Measurements from ENCODE around the gene TLCD3B.
"Not testable (repeated sequence)": the region's sequence is repeated elsewhere in the genome, so short reads cannot be mapped to it uniquely, and the experiment has no call there.

Gene TLCD3B

DNA sequence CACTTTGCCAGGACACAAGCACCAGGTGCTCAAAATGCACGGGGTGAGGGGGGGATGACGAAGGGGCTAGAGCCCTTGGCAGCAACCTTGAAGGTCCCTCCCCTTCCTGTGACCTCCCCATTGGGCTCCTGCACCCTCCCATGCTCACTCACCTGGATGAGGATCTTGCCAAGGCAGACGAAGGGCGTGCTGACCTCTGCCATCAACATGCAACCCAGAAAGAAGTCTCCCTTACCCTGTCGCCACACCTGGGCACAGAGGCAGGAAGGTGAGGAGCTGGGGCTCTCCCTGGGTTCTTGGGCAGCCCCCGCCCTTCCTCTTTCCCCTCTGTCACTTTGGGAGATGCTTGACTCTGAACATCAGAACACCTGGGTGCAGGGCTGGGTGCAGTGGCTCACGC is 5.5 kb downstream of the TLCD3B start:
- DNase-seq (ENCODE audit: low spot score), result no peak

GRCh38 chr16:30025156-30025555 is 5.9 kb downstream of the TLCD3B start:
- DNase-seq (ENCODE audit: low spot score), result no peak

DNA sequence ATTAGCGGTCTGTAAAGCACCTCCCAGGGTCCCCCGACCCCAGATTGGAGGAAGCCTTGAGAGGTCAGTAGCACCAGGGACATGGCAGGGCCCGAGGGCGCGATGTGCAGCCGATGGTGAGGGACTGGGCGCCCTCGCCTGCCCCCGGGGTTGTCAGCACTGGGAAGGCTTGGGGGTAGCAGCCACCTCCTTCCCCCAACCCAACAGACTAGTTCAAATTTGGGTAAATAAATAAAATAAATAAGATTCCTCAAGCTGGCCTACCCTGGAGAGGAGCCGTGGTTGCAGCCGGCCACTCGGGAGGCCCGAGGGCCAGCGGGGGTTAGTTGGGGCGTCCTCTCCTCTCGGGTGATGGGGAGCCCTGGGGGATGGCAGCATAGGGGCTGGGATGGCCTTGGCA is 6.6 kb downstream of the TLCD3B start:
- no peak for DNase-seq (ENCODE audit: low spot score)

DNA sequence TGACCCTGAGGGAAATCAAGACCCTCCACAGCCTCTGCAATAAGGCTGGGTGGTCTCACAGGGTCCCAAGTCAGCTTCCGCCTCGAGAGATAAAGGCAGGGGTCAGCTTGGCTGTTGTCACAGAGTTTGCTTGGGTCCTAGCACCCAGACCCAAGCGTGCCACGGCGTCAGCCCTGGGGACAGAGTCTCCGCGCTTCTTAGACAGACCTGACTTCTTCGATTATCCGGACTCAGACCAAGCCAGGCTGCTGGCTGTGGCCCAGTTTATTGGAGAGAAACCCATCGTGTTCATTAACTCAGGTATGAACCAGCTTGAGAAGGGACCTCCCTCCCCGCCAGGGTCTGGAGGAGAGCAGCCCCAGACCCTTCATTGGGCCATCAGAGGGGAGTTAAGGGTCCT is 7.5 kb downstream of the TLCD3B start:
- DNase-seq (ENCODE audit: low spot score), result no peak

DNA sequence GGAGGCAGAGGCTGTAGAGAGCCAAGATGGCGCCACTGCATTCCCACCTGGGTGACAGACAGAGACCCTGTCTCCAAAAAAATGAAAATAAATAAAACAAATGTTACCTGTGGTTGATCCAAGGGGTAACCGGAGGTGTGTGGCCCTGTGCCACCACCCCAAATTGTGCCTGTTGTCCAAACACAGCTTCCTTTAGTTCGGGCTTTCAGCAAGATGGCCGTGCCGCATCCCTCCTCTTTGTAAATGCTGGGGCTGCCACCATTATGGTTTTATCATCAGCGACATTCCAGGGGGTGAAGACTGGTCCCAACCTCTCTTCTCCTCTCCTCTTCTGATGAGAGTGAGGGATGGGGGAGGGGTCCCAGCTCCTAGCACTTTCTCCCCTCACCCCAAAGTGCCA is 8.2 kb downstream of the TLCD3B start, which contains the start of gene C16orf92:
TSS of gene C16orf92 (plus strand) at position 312 of the 400 bp plus-strand sequence. CDS start 143 bp downstream, outside the sequence.
- DNase-seq (ENCODE audit: low spot score), result no peak

- DNase-seq (ENCODE audit: low spot score), result peak; percentile 51
These were observed 12.3 kb downstream of the TLCD3B start for GRCh38 chr16:30018731-30019158.

DNA sequence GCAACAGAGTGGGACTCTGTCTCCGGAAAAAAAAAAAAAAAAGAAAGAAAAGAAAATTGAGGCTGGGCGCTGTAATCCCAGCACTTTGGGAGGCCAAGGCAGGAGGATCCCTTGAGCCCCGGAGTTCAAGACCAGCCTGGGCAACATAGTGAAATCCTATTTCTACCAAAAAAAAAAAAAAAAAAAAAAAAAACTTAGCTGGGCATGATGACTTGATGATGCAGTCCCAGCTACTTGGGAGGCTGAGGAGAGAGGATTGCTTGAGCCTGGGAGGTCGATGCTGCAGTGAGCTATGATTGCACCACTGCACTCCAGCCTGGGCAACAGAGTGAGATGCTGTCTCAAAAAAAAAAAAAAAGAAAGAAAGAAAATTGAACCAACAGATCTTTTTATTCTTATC is 13.1 kb downstream of the TLCD3B start:
- not testable (repeated sequence) for DNase-seq (ENCODE audit: low spot score)

- no peak for DNase-seq (ENCODE audit: low spot score)
These were observed 13.8 kb downstream of the TLCD3B start for GRCh38 chr16:30017277-30017656.

GRCh38 chr16:30016555-30017276 is 14.4 kb downstream of the TLCD3B start:
- DNase-seq (ENCODE audit: low spot score), result no peak

DNA sequence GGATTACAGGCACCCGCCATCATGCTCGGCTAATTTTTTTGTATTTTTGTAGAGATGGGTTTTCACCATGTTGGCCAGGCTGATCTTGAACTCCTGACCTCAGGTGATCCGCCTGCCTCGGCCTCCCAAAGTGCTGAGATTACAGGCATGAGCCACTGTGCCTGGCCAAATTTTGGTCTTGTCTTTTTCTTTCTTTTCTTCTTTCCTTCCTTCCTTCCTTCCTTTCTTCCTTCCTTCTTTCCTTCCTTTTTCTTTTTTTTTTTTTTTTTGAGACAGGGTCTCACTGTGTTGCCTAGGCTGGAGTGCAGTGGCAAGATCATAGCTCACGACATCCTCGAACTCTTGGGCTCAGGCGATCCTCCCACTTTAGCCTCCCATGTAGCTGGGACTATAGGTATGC is 15.6 kb downstream of the TLCD3B start:
- DNase-seq (ENCODE audit: low spot score), result not testable (repeated sequence)

- not testable (repeated sequence) for DNase-seq (ENCODE audit: low spot score)
These were observed 18.5 kb downstream of the TLCD3B start for GRCh38 chr16:30012598-30012997.

DNA sequence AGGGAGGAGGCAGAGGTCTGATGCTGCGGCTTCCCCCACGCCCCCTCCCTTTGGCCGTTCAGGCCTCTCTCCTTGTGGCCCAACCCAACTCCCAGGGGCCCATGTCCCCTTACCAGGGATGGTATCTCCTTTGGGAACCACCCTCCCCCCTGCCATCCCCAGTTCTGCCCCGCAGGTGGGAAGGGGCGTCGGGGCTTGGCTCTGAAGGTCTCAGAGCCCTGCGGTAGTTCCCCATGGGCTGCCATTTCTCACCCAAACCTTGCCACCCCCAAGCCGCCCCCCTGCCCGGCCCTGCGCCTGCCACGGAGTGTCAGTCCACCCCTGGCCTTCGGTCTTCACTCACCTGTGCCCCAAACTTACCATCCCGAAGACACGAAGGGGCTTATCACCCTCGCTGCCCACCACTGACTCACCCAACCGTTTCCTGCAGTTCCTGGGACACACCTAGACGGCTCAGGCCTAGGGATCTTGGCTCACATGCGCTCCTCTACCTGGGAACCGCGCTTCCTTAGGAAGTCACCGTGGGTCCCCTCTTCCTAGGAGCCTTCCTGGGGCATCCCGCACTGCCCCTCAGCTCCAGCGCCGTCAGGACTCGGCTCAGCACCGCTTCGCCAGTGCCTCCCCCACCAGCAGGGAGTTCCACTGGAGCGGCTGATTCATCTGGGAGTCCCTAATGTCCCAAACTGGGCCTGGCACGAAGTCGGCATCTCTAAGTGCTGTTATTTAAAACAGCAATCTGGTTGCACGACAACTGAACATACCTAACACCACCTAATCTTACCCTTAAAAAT is 19.2 kb downstream of the TLCD3B start:
- no peak for DNase-seq (ENCODE audit: low spot score)

- DNase-seq (ENCODE audit: low spot score), result no peak
These were observed 20.0 kb downstream of the TLCD3B start, which contains the start of gene DOC2A for GRCh38 chr16:30010844-30011713. TSS of gene DOC2A (minus strand) at chr16:30011027. CDS start at chr16:30010222, 805 bp downstream.

DNA sequence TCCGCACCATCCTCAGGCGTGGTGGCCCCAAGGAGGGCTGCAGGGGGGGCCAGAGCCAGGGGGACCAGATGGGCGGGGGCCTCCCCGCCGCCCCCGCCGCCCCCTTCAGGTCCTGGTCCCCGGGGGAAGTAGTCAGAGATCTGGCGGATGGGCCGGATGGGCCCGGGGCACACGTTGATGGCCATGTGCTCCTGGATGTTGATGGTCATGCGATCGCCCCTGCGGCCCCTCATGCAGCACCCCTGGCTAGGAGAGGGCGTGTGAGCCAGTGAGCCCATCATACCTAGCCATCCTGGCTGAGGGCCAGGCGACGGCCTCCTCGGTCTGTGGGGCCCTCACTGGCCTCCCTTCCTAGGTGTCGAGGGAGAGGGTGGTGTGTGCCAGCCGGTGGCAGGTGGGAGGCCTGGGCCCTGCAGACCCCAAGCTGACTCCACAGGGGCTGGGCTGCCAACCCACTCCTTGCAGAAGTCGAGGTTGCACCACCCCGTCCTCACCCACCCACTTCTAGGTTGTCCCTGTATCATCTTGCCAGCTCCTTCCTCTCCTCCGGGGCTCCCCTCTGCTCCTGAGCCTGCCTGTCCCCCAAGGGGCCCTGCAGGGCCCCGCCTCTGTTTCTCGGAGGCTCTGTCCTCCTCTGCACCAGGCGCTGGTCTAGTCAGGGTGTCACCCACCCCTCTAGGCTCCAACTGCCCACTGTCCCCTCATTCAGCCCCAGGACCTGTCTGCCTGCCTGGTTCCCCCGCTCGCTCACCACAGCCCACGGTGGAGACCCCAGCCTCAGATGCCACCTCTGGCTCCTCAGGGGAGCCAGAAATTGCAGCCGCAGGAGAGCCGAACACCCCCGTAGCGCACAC is 20.9 kb downstream of the TLCD3B start:
- no peak for DNase-seq (ENCODE audit: low spot score)

GRCh38 chr16:30009085-30009862 is 21.8 kb downstream of the TLCD3B start:
- DNase-seq (ENCODE audit: low spot score), result no peak

DNA sequence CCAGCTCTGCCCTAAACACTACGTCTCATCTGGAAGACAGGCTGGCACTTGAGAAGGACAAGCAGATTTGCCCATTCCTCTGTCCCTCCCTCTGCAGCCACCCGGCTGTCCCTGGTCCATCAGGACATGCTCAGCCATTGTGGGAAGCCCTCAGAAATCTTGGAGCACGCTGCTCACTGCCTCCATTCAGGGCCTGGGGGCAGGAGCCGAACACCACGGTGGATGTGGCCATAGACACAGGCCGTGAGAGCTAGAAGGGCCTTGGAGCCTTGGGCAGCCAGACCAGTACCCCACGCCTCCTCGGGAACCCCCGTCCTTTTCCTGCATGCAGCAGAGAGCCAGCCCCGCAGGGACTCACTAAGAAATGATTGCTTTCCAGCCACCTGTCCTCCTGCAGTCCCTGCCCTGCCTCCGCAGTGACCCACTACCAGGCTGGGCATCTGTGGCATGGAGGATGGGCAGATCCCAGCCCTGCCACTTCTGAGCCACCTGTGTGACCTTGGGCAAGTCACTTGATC is 23.6 kb downstream of the TLCD3B start:
- DNase-seq (ENCODE audit: low spot score), result no peak

- DNase-seq (ENCODE audit: low spot score), result no peak
These were observed 24.3 kb downstream of the TLCD3B start for GRCh38 chr16:30006659-30007377.

DNA sequence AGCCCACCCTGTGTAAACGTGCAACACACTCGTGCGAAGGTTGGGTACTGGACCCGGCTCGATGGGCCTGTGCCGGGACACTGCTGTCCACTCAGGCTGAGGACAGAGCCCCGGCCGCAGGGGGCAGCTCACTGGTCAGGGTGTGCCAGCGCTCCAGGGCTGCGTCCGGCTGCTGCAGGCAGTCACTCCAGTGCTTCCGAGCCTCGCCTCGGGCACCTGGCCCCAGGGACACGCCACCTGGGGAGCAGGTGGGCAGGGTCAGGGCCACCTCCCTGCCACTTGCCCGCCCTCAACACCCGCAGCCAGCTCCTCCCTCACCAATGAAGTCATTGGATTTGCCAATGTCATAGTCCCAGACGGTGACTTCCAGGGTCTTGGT is 25.0 kb downstream of the TLCD3B start:
- no peak for DNase-seq (ENCODE audit: low spot score)

DNA sequence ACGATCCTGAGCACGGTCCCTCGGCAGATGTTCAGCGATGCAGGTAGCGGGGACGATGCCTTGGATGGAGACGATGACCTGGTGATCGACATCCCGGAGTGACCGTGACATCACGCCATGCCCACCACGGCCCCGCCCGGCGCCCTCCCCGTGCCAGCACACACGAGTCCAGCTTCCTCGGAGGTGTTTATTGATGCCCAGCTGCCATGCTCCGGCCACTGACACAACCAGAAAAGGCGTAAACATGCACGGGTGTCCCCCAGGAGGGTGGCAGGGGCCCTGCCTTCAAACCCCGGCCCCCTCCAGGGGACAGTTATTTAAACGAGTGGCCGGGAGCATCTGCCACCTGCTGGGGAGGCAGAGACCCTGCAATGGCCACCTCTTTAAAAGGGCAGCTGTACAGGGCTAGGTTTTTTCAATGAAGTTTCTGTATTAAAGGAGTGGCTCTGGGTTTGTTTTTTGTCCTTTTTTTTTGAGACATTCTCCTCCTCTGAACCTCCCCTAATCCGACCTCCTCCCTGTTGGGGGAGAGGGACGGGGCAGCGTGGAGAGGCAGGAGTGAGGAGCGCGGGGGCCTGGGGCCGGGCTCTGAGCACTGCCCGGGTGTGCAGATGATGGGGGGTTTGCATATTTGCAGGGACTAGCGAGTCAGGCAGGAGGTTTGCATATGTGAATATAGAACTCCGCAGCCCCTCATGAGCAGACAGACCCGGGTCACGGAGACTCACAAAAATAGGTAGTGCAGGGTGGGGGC is 25.6 kb downstream of the TLCD3B start:
- peak; percentile 48 for DNase-seq (ENCODE audit: low spot score)

Measured in kidney tubule cell (primary cell).